Muscle of arm (tissue), 12 donors: Measurements from ENCODE around the gene ACSM5. TPM values are rescaled to one million over a fixed set of nuclear protein-coding genes. Genes with fewer than 3 reads are reported as not detected.
"Not testable (repeated sequence)": the region's sequence is repeated elsewhere in the genome, so short reads cannot be mapped to it uniquely, and the experiment has no call there.

Source experiments
- DNase-seq: peaks from one replicate; pipeline ENCODE4 v3.0.0-alpha.2; 2013
- polyA plus RNA-seq, 12 donors: library from polyadenylated mRNA; unstranded; fragments of 120-200 nt; gene quantifications; one replicate each; pipeline ENCODE4 v1.2.1, GENCODE V29; 2013; ENCODE audit not compliant: insufficient read length in 12 of 12

Gene ACSM5
- polyA plus RNA-seq, 12 donors, result 0.11 to 1.9 (median 0.33) TPM; not detected in 3

DNA sequence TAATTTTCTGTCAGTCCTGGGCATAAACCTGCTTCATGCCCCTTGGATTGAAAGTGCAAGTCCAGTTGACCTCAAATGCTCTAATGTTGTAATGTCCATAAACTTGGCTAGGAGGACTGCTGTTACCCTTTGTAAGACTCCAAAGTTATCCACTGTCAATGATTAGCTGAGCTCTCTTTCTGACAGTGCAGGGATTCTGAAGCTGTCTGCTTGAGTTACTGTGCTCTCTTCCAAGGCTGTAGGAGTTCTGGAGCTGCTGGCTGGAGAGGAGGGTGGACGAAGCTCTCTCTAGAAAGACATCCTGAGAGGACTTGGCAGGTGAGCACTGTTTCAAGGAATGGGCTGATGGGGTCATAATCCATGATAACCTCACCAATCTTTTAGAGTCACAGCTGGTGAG is 42.0 kb downstream of the ACSM5 start, which contains the start of gene ACSM2A:
ACSM2A (plus strand) TSS at position 158 of the 400 bp plus-strand sequence. CDS start 8,594 bp downstream, outside the sequence.
- DNase-seq, result not testable (repeated sequence)

- DNase-seq, result not testable (repeated sequence)
Measured at GRCh38 chr16:20453633-20454032, 44.3 kb downstream of the ACSM5 start.

DNA sequence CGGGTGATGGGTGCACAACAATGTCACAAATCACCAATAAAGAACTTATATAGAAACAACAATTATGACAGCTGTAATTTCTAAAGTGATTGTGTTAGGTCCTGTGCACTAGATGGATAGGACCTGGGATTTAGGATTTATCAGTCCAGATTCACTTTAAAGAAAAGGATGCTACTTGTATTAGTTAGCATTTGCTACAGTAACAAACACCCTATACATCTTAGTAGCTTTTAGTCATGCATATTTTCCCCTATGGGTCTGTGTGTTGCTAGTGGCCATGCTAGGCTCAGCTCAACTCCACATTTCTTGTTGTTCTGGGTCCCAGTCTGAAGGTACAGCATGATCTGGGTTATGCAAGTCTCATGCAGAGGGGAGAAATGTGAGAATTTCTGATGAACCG is 49.9 kb downstream of the ACSM5 start:
- DNase-seq, result not testable (repeated sequence)

DNA sequence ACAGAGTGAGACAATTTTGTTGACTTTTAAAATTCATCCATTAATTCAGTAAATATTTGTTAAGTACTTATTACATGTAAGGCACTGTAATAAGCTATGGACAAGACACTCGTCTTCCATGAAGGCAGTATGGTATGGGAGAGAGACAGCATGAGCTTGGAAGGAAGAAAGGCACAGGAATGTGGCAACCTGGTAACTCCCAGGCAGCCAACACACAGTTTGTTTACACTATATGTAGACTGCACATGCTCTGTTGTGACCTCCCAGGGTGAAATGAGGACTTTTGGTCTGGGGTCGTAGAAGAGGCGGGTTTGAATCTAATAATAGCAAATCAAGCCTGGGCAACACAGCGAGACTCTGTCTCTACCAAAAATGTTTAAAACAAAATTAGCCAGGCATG is 51.0 kb downstream of the ACSM5 start:
- not testable (repeated sequence) for DNase-seq

DNA sequence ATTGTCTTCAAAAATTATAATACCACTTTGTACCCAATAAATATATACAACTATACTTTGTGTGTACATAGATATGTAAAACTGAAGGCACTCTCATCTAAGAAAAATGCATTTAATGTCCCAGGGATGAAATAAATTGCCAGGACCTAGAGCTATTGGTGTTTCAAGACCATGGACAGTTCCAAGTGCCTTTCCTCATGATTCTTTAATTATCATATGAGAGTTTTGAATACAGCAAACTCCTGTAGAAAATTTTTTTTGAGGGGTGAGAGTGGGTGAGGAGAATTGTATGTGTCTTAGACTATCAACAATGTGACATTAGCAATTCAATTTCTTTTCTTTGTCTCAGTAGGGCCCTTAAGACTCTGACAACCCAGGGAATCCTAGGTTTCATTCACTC is 59.6 kb downstream of the ACSM5 start:
- DNase-seq, result not testable (repeated sequence)

DNA sequence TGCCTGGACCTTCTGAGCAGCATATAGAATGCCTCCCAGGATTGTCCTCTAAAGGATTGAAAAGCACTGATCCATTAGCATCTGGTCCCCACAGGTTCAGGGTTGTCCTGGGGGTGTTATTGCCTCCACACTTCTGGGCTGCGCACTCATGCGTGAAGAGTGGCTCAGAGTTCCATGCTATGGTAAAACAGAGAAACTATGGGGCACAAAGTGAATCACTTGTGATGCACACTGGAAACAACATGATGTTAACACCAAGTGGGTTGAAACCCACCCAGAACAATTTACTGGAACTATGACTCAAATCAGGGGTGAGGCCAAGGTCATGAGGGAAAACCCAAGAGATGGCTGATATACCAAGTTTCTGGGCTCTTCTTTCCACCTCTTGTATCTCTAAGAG is 60.6 kb downstream of the ACSM5 start:
- not testable (repeated sequence) for DNase-seq

GRCh38 chr16:20470732-20471131 is 61.4 kb downstream of the ACSM5 start:
- not testable (repeated sequence) for DNase-seq

DNA sequence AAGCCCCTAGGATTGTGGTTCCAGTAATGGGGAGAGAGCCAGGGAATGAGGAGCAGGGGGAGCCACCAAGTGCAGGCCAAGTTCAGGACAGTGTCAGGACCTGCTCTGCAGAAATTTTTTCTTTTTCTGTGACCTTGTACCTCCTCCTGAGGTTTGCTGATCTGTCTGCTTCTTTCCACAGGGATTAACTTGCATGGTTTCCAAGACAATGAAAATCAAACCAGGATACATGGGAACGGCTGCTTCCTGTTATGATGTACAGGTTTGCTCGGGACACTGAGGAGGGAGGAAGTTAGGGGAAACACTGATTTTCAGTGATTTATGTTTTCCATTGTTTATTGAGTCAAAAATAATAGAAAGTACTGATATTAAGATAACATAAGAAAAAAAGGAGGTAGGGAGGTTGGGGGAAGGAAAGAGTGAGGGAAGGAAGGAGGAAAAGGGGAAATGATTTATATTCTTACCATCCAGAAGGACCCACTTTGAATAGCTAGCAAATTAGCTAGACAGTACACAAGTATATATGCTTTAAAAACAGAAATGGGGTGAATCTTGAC is 67.9 kb downstream of the ACSM5 start:
- not testable (repeated sequence) for DNase-seq

DNA sequence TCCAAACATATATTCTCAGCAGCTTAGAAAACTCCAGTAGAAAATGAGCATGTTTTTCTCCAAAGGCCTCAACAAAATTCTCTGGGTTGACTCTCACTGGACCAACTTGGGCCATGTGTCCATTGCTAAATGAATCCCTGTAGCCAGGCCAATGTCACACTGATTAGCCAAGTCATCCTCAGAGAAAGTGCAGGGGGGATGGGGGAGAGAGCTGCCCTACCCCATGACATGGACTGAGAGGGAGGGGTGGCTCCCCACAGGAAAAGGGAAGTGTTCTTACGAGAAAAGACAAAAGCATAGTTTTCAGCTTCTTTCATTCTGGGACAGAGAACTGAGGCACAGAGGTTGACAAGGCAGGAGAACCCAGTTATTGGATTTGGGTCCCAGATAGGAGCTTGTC is 74.7 kb downstream of the ACSM5 start:
- DNase-seq, result not testable (repeated sequence)

DNA sequence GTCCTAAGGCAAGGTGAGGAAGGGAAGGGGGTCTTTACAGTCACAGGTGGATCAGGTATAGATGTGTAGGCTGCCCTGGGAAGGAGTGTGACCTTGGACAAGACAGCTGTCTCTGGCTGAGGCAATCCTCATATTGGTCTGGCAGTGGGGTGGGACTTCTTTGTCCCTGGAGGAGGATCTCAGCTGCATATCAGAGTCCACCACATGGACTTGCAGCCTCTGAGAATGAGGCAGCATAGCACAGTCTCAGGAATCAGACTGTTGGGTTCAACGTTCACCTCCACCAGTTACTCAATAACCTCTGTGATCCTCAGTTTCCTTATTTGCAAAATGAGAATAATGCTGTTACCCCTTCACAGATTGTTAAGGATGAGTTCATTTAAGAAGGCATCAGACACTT is 75.4 kb downstream of the ACSM5 start:
- no peak for DNase-seq

- no peak for DNase-seq
Measured at GRCh38 chr16:20485408-20485807, 76.1 kb downstream of the ACSM5 start.

Other genes starting within 250 kb of the ACSM5 start
- not detected for gene GP2, start 82.0 kb upstream of the ACSM5 start, polyA plus RNA-seq
- under 1 TPM in 4 of 12 donors, not detected in 8; 0.19 to 0.64 (median 0.41) TPM for gene UMOD, start 56.8 kb upstream of the ACSM5 start, polyA plus RNA-seq
- not detected for gene PDILT, start 4.8 kb upstream of the ACSM5 start, polyA plus RNA-seq
- 1 to 10 TPM in 1 of 12 donors, under 1 TPM in 8, not detected in 3; 0.15 to 1.4 (median 0.42) TPM for gene ACSM2A, start 42.0 kb downstream of the ACSM5 start, polyA plus RNA-seq
- gene ACSM2B, start 166.8 kb downstream of the ACSM5 start, polyA plus RNA-seq, result 1 to 10 TPM in 1 of 12 donors, under 1 TPM in 8, not detected in 3; 0.32 to 1.2 (median 0.61) TPM